AG09309 (cell line): ENCODE measurements around the gene CATSPER4.

ENCODE experiments used
- DNase-seq: peaks from one replicate; pipeline ENCODE4 v3.0.0-alpha.2; 2010; ENCODE audit warnings: low read depth
- H3K4me3 ChIP-seq: 2 replicates; pipeline ENCODE4 v1.5.1; 2011; ENCODE audit warnings: mild to moderate bottlenecking, low read depth, low read length, moderate library complexity; ENCODE audit not compliant: control insufficient read depth
- CTCF ChIP-seq: IDR thresholded peaks from 2 replicates; pipeline ENCODE4 v1.5.1; 2011; ENCODE audit warnings: mild to moderate bottlenecking, low read depth, low read length, inconsistent platforms; ENCODE audit not compliant: insufficient read depth, control insufficient read depth; ENCODE audit errors: missing control alignments

The CATSPER4 gene

GRCh38 chr1:26164861-26165842 is 25.2 kb upstream of the CATSPER4 start:
- DNase-seq = no peak
- H3K4me3 ChIP-seq = no peak overlapping the region
- no peak for TF ChIP-seq CTCF

- no peak overlapping the region for H3K4me3 ChIP-seq
- DNase-seq = no peak
- TF ChIP-seq CTCF = no peak
Measured at GRCh38 chr1:26166719-26167281, 23.6 kb upstream of the CATSPER4 start.

- peak within 1 kb of the TSS; percentile 94 for H3K4me3 ChIP-seq
- no peak for DNase-seq
- TF ChIP-seq CTCF = no peak
Measured at GRCh38 chr1:26168410-26169197, 21.8 kb upstream of the CATSPER4 start, which contains the start of gene C1orf232. Gene C1orf232 (minus strand): TSS chr1:26168963. CDS start chr1:26168499, 464 bp downstream.

- peak overlapping the region; percentile 94 for H3K4me3 ChIP-seq
- no peak for TF ChIP-seq CTCF
- DNase-seq = no peak
Measured at GRCh38 chr1:26169198-26169554, 21.2 kb upstream of the CATSPER4 start.

- peak within 1 kb of the TSS; percentile 94 for H3K4me3 ChIP-seq
- DNase-seq = peak; percentile 28
- TF ChIP-seq CTCF = peak; percentile 82
Measured at GRCh38 chr1:26169669-26170471, 20.5 kb upstream of the CATSPER4 start, which contains the start of gene ZNF593. Gene ZNF593 (plus strand): TSS chr1:26169908. CDS start chr1:26169984, 76 bp downstream.
